K562 (cell line): ENCODE data around the gene ARHGEF10L. TPM values are rescaled to one million over a fixed set of nuclear protein-coding genes. Genes with fewer than 3 reads are reported as not detected.

Experiments used
- ATAC-seq: fragments of 200-7000 bp; cut with Tn5 transposase; 3 replicates; pipeline ENCODE4 v1.9.1; 2020; ENCODE audit warnings: moderate library complexity
- BruUV-seq: library from RNA; stranded (reverse); fragments of 400-500 nt; replicated peaks from 2 replicates; lab custom pipeline; 2021; lab: Mats Ljungman, UMichigan
- CTCF ChIA-PET: fragments of 300-600 bp; formaldehyde crosslinking; extraction: SDS; loops from one replicate; lab custom pipeline; 2021; ENCODE audit warnings: low intra/inter-chr PET ratio; lab: Yijun Ruan, JAX
- POLR2A ChIA-PET: fragments of 300-600, 350-650 bp; sonication (Branson Sonifier 250); formaldehyde crosslinking; extraction: SDS; loops from one replicate; lab custom pipeline; 2021; ENCODE audit warnings: antibody characterized with exemption, inconsistent platforms; lab: Yijun Ruan, JAX
- DNase-seq, 4 experiments: peaks; one replicate each; pipeline versions ENCODE4 v3.0.0 to v3.0.0-alpha.2; 2011 to 2018; ENCODE audit warnings: low spot score in 3 of 4, mixed read lengths in 3 of 4; ENCODE audit errors: extremely low read depth in 1 of 4
- FAIRE-seq: peaks from 2 replicates; lab custom pipeline; 2011; peaks lifted over from hg19 to GRCh38; lab: Jason Lieb, UNC
- H2AFZ ChIP-seq: 2 replicates; pipeline ENCODE4 v1.6.0; 2011; ENCODE audit warnings: low read depth, low read length, control low read depth, inconsistent platforms
- H3K27ac ChIP-seq: fragments of 200-600 bp; 3 replicates; pipeline ENCODE4 v1.8.0; 2011; ENCODE audit warnings: low read depth, mild to moderate bottlenecking, control low read depth, inconsistent platforms, low read length, moderate library complexity, mixed read lengths; ENCODE audit errors: extremely low read depth
- H3K27me3 ChIP-seq, 2 experiments: fragments of 300-600 bp in 1 of 2; 2 replicates in 1 of 2; 3 replicates in 1 of 2; pipeline versions ENCODE4 v1.6.0 to v1.8.0; 2011; ENCODE audit warnings: inconsistent platforms in 2 of 2, low read length in 2 of 2, mild to moderate bottlenecking in 1 of 2, mixed read lengths in 1 of 2, moderate library complexity in 1 of 2; ENCODE audit not compliant: control insufficient read depth in 2 of 2, insufficient read depth in 2 of 2
- H3K36me3 ChIP-seq: fragments of 300-600 bp; 3 replicates; pipeline ENCODE4 v1.8.0; 2011; ENCODE audit warnings: mild to moderate bottlenecking, low read length, inconsistent platforms; ENCODE audit not compliant: control insufficient read depth, insufficient read depth
- H3K4me1 ChIP-seq, 2 experiments: fragments of 200-600 bp in 1 of 2; replicated peaks in 1 of 2; 2 replicates in 1 of 2; 3 replicates in 1 of 2; pipeline versions ENCODE4 v1.5.1 to v1.8.0; 2011; ENCODE audit warnings: inconsistent platforms in 2 of 2, low read length in 2 of 2, mild to moderate bottlenecking in 1 of 2, mixed read lengths in 1 of 2, moderate library complexity in 1 of 2; ENCODE audit not compliant: control insufficient read depth in 2 of 2, insufficient read depth in 2 of 2
- H3K4me2 ChIP-seq: 2 replicates; pipeline ENCODE4 v1.6.1; 2011; ENCODE audit warnings: low read length, control low read depth, inconsistent platforms, mixed read lengths; ENCODE audit not compliant: insufficient read depth
- H3K4me3 ChIP-seq: fragments of 200-600 bp; sonication (generic), shearing (Covaris generic); 2 replicates; pipeline ENCODE4 v1.5.1; 2016; ENCODE audit warnings: control low read depth, inconsistent platforms
- H3K79me2 ChIP-seq: fragments of 200-600 bp; 3 replicates; pipeline ENCODE4 v1.8.0; 2011; ENCODE audit warnings: low read length, inconsistent platforms; ENCODE audit not compliant: control insufficient read depth, insufficient read depth
- H3K9ac ChIP-seq, 2 experiments: 2 replicates each; pipeline versions ENCODE4 v1.6.0 to v1.6.1; 2011; ENCODE audit warnings: low read depth in 2 of 2, low read length in 2 of 2, control low read depth in 1 of 2, inconsistent platforms in 1 of 2, mild to moderate bottlenecking in 1 of 2, mixed read lengths in 1 of 2; ENCODE audit not compliant: insufficient read depth in 1 of 2
- H3K9me1 ChIP-seq: one replicate; pipeline ENCODE4 v1.6.0; 2011; ENCODE audit warnings: inconsistent platforms, mild to moderate bottlenecking, low read length, moderate library complexity; ENCODE audit not compliant: control insufficient read depth, insufficient read depth
- H3K9me3 ChIP-seq: replicated peaks from 2 replicates; pipeline ENCODE4 v1.5.1; 2011; ENCODE audit warnings: low read depth, low read length, inconsistent platforms; ENCODE audit not compliant: control insufficient read depth, insufficient read depth
- H4K20me1 ChIP-seq: replicated peaks from 2 replicates; pipeline ENCODE4 v1.6.1; 2011; ENCODE audit warnings: low read length, inconsistent platforms, mixed read lengths; ENCODE audit not compliant: control insufficient read depth, insufficient read depth
- GABPA ChIP-seq: fragments of 200-800 bp; sonication (Bioruptor generic); conservative IDR thresholded peaks from 2 replicates; pipeline ENCODE4 v1.6.1; 2016; ENCODE audit warnings: low read depth, missing genetic modification characterization, missing compliant biosample characterization
- IRF2 ChIP-seq: sonication (generic); formaldehyde crosslinking; IDR thresholded peaks from 2 replicates; pipeline ENCODE4 v1.8.1; 2022; ENCODE audit warnings: mild to moderate bottlenecking, missing genetic modification reagents
- RAD21 ChIP-seq, 2 experiments: fragments of 250-450 bp in 1 of 2; fragments of 450-650 bp in 1 of 2; sonication (Bioruptor Pico) in 1 of 2; formaldehyde crosslinking in 1 of 2; IDR thresholded peaks in 1 of 2; conservative IDR thresholded peaks in 1 of 2; 2 replicates each; pipeline versions ENCODE4 v1.4.0 to v1.8.0; 2020 to 2022; ENCODE audit warnings: mild to moderate bottlenecking in 2 of 2, moderate library complexity in 1 of 2
- SMARCA5 ChIP-seq: fragments of 450-650 bp; IDR thresholded peaks from 2 replicates; pipeline ENCODE4 v1.6.1; 2016
- SMC3 ChIP-seq: conservative IDR thresholded peaks from 2 replicates; pipeline ENCODE4 v1.6.1; 2011; ENCODE audit warnings: low read depth, low read length, improper control_type of control experiment; ENCODE audit not compliant: insufficient read depth
- TAF9B ChIP-seq: fragments of 450-650 bp; IDR thresholded peaks from 2 replicates; pipeline ENCODE4 v1.6.1; 2018; ENCODE audit warnings: mild to moderate bottlenecking; ENCODE audit not compliant: partially characterized antibody
- ZBTB1 ChIP-seq: sonication (generic); formaldehyde crosslinking; IDR thresholded peaks from 2 replicates; pipeline ENCODE4 v1.8.1; 2023; ENCODE audit warnings: missing genetic modification reagents, low read depth, mild to moderate bottlenecking, borderline replicate concordance
- ZNF133 ChIP-seq: fragments of 250-450 bp; sonication (Bioruptor Pico); IDR thresholded peaks from 2 replicates; pipeline ENCODE4 v1.4.0; 2020; ENCODE audit warnings: mild to moderate bottlenecking
- ZNF696 ChIP-seq: fragments of 250-450 bp; sonication (Bioruptor Pico); conservative IDR thresholded peaks from 2 replicates; pipeline ENCODE4 v1.4.0; 2020; ENCODE audit warnings: mild to moderate bottlenecking, moderate library complexity
- WGBS: fragments of 100-300 bp; shearing (Covaris generic); methylation state at CpG from one replicate; pipeline ENCODE4 v1.1.6; 2016; ENCODE audit warnings: low coverage, mixed read lengths; ENCODE audit not compliant: insufficient coverage; ENCODE audit errors: missing lambda C conversion rate; 5-methylcytosine and 5-hydroxymethylcytosine counted together
- in situ Hi-C: fragments of 300-500 bp; cut with MboI; formaldehyde crosslinking; loops from 4 replicates; pipeline ENCODE4 v1.15.0; 2018; ENCODE audit warnings: inconsistent platforms, mixed read lengths
- intact Hi-C: fragments of 100-400 bp; cut with micrococcal nuclease; formaldehyde crosslinking; loops from 2 replicates; pipeline ENCODE4 v1.14.2; 2022
- polyA plus RNA-seq, 8 experiments: library from polyadenylated mRNA; depleted of rRNA in 4 of 8; stranded (reverse) in 5 of 8; unstranded in 3 of 8; fragments of >200 nt; fragmentation: Nextera tagmentation in 2 of 8; fragmentation: Illumina TruSeq in 1 of 8; extraction: Ambion mirVana in 2 of 8; extraction: Trizol in 1 of 8; gene quantifications; 2 replicates each; pipeline versions ENCODE4 v1.2.1 to v1.2.3, GENCODE V29; 2011 to 2014; ENCODE audit warnings: inconsistent platforms in 1 of 8, missing spikeins in 1 of 8
- total RNA-seq, 7 experiments: library from RNA; depleted of rRNA in 6 of 7; stranded (reverse); fragments of >200 nt in 6 of 7; fragmentation: Illumina TruSeq in 2 of 7; extraction: Trizol in 2 of 7; gene quantifications; 2 replicates each; pipeline versions ENCODE4 v1.2.1 to v1.2.3, GENCODE V29; 2011 to 2021; ENCODE audit warnings: low replicate concordance in 1 of 7
- TF ChIP-seq, protein P1 (sequence below), 3 experiments: IDR thresholded peaks in 2 of 3; conservative IDR thresholded peaks in 1 of 3; 2 replicates each; pipeline ENCODE4 v1.5.1; 2011 to 2012; ENCODE audit warnings: low read length in 3 of 3, mild to moderate bottlenecking in 3 of 3, control low read depth in 2 of 3, improper control_type of control experiment in 1 of 3, inconsistent platforms in 1 of 3, low read depth in 1 of 3, mixed read lengths in 1 of 3, moderate library complexity in 1 of 3; ENCODE audit not compliant: insufficient read depth in 2 of 3
- TF ChIP-seq, protein P2 (sequence below): IDR thresholded peaks from 2 replicates; pipeline ENCODE4 v1.6.1; 2011; ENCODE audit warnings: borderline replicate concordance, low read depth, mild to moderate bottlenecking, moderate library complexity, low read length; ENCODE audit not compliant: insufficient read depth, poor library complexity, severe bottlenecking
- TF ChIP-seq, protein P3 (sequence below): fragments of 250-450 bp; sonication (Bioruptor Pico); IDR thresholded peaks from 2 replicates; pipeline ENCODE4 v1.4.0; 2020; ENCODE audit warnings: mild to moderate bottlenecking, moderate library complexity

ARHGEF10L gene
- total and polyA plus RNA-seq, 9 of the 15 experiments (the other 6 are each of a cell fraction or from before 2014, with no cell fraction given): 0.09 to 0.13 TPM; not detected in 7

DNA sequence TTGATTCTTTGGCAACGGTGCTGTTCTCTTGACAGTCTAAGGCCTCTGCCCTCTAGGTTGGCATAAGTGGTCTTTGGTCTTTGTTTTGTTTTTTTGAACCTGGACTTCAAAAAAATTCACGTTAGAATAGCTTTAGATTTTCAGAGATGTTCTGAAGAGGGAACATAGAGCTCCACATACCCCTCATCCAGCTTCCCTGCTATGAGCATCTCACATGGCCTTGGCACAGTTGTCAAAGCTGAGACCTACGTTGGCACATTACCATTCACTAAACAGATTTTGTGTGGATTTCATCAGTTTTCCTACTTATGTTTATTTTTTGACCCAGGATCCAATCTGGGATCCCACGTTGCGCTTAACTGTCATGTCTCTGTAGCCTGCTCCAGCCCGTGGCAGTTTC is 60.8 kb downstream of the ARHGEF10L start (continued):
- no peak for TF ChIP-seq TAF9B
- no peak for TF ChIP-seq IRF2 (CRISPR knock-in tag)
- TF ChIP-seq, all 486 proteins: peak for 0

DNA sequence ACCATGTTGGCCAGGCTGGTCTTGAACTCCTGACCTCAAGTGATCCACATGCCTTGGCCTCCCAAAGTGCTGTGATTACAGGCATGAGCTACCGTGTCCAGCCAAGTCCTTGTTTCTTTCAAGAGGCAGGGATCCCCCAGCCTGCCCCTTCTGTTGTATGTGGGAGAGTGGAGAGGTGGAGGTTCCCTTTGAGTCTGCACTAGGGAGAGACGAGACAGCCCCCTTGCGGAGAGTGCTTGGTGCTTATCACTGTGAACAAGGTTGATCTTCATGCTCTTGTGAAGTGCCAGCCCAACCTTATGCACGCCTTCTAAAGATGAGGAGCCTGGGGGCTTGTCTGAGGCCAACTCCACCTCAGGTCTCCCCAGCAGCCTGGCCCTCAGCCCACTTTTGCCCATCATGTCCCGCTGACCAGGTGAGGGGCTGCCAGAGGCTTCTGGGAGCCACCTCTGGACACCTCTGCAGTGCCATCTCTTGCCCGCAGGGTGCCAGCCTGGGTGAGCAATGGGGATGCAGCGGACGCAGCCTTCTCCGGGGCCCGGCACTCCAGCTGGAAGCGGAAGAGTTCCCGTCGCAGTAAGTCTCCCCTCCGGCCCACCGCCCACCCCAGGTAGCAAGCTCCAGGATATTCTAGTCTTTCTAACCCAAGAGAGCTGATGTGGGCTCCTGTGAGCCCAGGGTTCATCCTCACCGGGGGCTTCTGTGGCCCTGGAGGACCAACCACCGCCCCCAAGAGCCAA is 62.3 kb downstream of the ARHGEF10L start:
- Histone ChIP-seq H3K4me2 (no peak overlapping the region), H3K4me1 (peaks cover 0 to 5% of the 10 kb centered on the region in 2 experiments; a peak in 1 of 5 replicates), H3K9ac (no peak overlapping the region), H3K4me3 (no peak overlapping the region), H3K27me3 (peaks cover 41 to 62% of the 10 kb centered on the region in 2 experiments; a peak in 4 of 5 replicates), H4K20me1 (peaks cover 21% of the 10 kb centered on the region), H2AFZ (no peak overlapping the region), H3K27ac (no peak overlapping the region), H3K36me3 (no peaks in the 10 kb centered on the region), H3K9me3 (no peaks in the 10 kb centered on the region), H3K79me2 (no peaks in the 10 kb centered on the region), H3K9me1 (peaks cover 4% of the 10 kb centered on the region)
- no TSS peak for BruUV-seq
- in situ Hi-C loops: loop anchor here (10.0 kb wide), 1 partner anchor 187 kb away; no protein-coding TSS in a partner anchor
- intact Hi-C loops: loop anchor here (1.0 to 10.0 kb wide), 2 partner anchors 100 to 477 kb away; no protein-coding TSS in a partner anchor
- peak; percentile 79 for ATAC-seq
- DNase-seq: peak in 3 of 4 experiments; percentile 27 to 57 (median 28)
- ChIA-PET POLR2A (no interaction called here), CTCF (interaction anchor here (0.7 to 1.6 kb wide), 3 partner anchors 99 to 182 kb away, joined by 3 to 4 read pairs (median 3); no protein-coding TSS in a partner anchor)
- FAIRE-seq: peak; percentile 56
- whole genome bisulfite sequencing: 3% methylated on average over 17 of the region's 17 CpGs
- peak; percentile 17; the same call in 1 of the 2 replicates for TF ChIP-seq SMC3
- no peak for TF ChIP-seq ZBTB1 (CRISPR knock-in tag)
- no peak for TF ChIP-seq GABPA
- TF ChIP-seq SMARCA5: no peak
- TF ChIP-seq RAD21 (CRISPR knock-in tag; conservative IDR thresholded peaks at IDR 0.05 in 1 of 2, IDR thresholded peaks at IDR 0.05 in 1 of 2): peak; percentile 30 to 70; a peak in 2 of 4 replicates
- TF ChIP-seq, protein P1, sequence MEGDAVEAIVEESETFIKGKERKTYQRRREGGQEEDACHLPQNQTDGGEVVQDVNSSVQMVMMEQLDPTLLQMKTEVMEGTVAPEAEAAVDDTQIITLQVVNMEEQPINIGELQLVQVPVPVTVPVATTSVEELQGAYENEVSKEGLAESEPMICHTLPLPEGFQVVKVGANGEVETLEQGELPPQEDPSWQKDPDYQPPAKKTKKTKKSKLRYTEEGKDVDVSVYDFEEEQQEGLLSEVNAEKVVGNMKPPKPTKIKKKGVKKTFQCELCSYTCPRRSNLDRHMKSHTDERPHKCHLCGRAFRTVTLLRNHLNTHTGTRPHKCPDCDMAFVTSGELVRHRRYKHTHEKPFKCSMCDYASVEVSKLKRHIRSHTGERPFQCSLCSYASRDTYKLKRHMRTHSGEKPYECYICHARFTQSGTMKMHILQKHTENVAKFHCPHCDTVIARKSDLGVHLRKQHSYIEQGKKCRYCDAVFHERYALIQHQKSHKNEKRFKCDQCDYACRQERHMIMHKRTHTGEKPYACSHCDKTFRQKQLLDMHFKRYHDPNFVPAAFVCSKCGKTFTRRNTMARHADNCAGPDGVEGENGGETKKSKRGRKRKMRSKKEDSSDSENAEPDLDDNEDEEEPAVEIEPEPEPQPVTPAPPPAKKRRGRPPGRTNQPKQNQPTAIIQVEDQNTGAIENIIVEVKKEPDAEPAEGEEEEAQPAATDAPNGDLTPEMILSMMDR (IDR thresholded peaks at IDR 0.05 in 2 of 3, conservative IDR thresholded peaks at IDR 0.05 in 1 of 3; ENCODE audit: insufficient read depth in 2 of 3, low read depth in 1 of 3, low read length in 3 of 3): peak; percentile 55 to 61 (median 61)
- TF ChIP-seq, protein P2, sequence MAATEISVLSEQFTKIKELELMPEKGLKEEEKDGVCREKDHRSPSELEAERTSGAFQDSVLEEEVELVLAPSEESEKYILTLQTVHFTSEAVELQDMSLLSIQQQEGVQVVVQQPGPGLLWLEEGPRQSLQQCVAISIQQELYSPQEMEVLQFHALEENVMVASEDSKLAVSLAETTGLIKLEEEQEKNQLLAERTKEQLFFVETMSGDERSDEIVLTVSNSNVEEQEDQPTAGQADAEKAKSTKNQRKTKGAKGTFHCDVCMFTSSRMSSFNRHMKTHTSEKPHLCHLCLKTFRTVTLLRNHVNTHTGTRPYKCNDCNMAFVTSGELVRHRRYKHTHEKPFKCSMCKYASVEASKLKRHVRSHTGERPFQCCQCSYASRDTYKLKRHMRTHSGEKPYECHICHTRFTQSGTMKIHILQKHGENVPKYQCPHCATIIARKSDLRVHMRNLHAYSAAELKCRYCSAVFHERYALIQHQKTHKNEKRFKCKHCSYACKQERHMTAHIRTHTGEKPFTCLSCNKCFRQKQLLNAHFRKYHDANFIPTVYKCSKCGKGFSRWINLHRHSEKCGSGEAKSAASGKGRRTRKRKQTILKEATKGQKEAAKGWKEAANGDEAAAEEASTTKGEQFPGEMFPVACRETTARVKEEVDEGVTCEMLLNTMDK: peak; percentile 25
- TF ChIP-seq, protein P3, sequence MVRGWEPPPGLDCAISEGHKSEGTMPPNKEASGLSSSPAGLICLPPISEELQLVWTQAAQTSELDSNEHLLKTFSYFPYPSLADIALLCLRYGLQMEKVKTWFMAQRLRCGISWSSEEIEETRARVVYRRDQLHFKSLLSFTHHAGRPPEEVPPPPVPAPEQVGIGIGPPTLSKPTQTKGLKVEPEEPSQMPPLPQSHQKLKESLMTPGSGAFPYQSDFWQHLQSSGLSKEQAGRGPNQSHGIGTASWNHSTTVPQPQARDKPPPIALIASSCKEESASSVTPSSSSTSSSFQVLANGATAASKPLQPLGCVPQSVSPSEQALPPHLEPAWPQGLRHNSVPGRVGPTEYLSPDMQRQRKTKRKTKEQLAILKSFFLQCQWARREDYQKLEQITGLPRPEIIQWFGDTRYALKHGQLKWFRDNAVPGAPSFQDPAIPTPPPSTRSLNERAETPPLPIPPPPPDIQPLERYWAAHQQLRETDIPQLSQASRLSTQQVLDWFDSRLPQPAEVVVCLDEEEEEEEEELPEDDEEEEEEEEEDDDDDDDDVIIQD: no peak
- no peak for TF ChIP-seq ZNF133 (CRISPR knock-in tag)
- TF ChIP-seq ZNF696 (CRISPR knock-in tag): no peak
